COLO829 (cell line): ENCODE results near the gene PGK1.
"Not testable (repeated sequence)": the region's sequence is repeated elsewhere in the genome, so short reads cannot be mapped to it uniquely, and the experiment has no call there.

Source experiments
- DNase-seq: peaks from one replicate; pipeline ENCODE4 v3.0.0; 2012; ENCODE audit warnings: low spot score

PGK1 gene

GRCh38 chrX:78103623-78104446 lies at the start of gene PGK1:
PGK1 (plus strand) TSS chrX:78104248; CDS start chrX:78104341, 93 bp downstream.
- peak; percentile 91 for DNase-seq

- no peak for DNase-seq
These were observed 40.4 kb upstream of the PGK1 start for GRCh38 chrX:78063687-78064086.

GRCh38 chrX:78064152-78064551 lies 39.9 kb upstream of the PGK1 start:
- no peak for DNase-seq

- DNase-seq, result peak; percentile 89
These were observed 39.1 kb upstream of the PGK1 start for GRCh38 chrX:78064698-78065601.

- DNase-seq, result no peak
These were observed 37.9 kb upstream of the PGK1 start for GRCh38 chrX:78066110-78066509.

GRCh38 chrX:78071331-78071730 lies 32.7 kb upstream of the PGK1 start:
- no peak for DNase-seq

- DNase-seq, result not testable (repeated sequence)
These were observed 30.6 kb upstream of the PGK1 start for GRCh38 chrX:78073147-78074077.

GRCh38 chrX:78074088-78074487 lies 30.0 kb upstream of the PGK1 start:
- DNase-seq, result no peak

- no peak for DNase-seq
These were observed 28.2 kb upstream of the PGK1 start for GRCh38 chrX:78075787-78076389.

- not testable (repeated sequence) for DNase-seq
These were observed 22.6 kb upstream of the PGK1 start for GRCh38 chrX:78081413-78081812.

GRCh38 chrX:78092296-78092695 lies 11.8 kb upstream of the PGK1 start:
- DNase-seq, result peak; percentile 11

GRCh38 chrX:78098108-78098507 lies 5.9 kb upstream of the PGK1 start:
- DNase-seq, result no peak

GRCh38 chrX:78102091-78102490 lies 2.0 kb upstream of the PGK1 start:
- DNase-seq, result no peak

- DNase-seq, result no peak
These were observed 936 bp upstream of the PGK1 start for GRCh38 chrX:78103001-78103622.

GRCh38 chrX:78104447-78105176 lies 564 bp downstream of the PGK1 start:
- peak; percentile 42 for DNase-seq

GRCh38 chrX:78105944-78106650 lies 2.0 kb downstream of the PGK1 start:
- DNase-seq, result peak; percentile 11

GRCh38 chrX:78106651-78106986 lies 2.6 kb downstream of the PGK1 start:
- no peak for DNase-seq

GRCh38 chrX:78109458-78109857 lies 5.4 kb downstream of the PGK1 start:
- DNase-seq, result no peak

- DNase-seq, result no peak
These were observed 7.3 kb downstream of the PGK1 start for GRCh38 chrX:78111140-78111931.
